Parathyroid adenoma (tissue), 2 donors: ENCODE data around the gene MTSS2.

Source experiments
- H2AFZ ChIP-seq: fragments of 300-600 bp; sonication (generic); one replicate; pipeline ENCODE4 v1.7.0; 2017; ENCODE audit warnings: antibody characterized with exemption, mild to moderate bottlenecking
- H3K27ac ChIP-seq: fragments of 300-600 bp; sonication (generic); one replicate; pipeline ENCODE4 v1.7.0; 2017
- H3K27me3 ChIP-seq: fragments of 300-600 bp; sonication (generic); one replicate; pipeline ENCODE4 v1.7.0; 2017; ENCODE audit warnings: low read length; ENCODE audit not compliant: control insufficient read depth, insufficient read depth
- H3K36me3 ChIP-seq: fragments of 300-600 bp; sonication (generic); one replicate; pipeline ENCODE4 v1.7.0; 2017; ENCODE audit warnings: low read length; ENCODE audit not compliant: control insufficient read depth, insufficient read depth
- H3K4me1 ChIP-seq: fragments of 300-600 bp; sonication (generic); one replicate; pipeline ENCODE4 v1.7.0; 2017; ENCODE audit warnings: control low read depth
- H3K4me2 ChIP-seq: fragments of 300-600 bp; sonication (generic); one replicate; pipeline ENCODE4 v1.7.0; 2017; ENCODE audit warnings: low read length
- H3K4me3 ChIP-seq: fragments of 300-600 bp; sonication (generic); one replicate; pipeline ENCODE4 v1.7.0; 2017; ENCODE audit warnings: low read depth, low read length
- H3K79me2 ChIP-seq: fragments of 300-600 bp; sonication (generic); one replicate; pipeline ENCODE4 v1.7.0; 2017; ENCODE audit warnings: control low read depth
- H3K9ac ChIP-seq: fragments of 300-600 bp; sonication (generic); one replicate; pipeline ENCODE4 v1.7.0; 2017; ENCODE audit warnings: mild to moderate bottlenecking
- H3K9me3 ChIP-seq: fragments of 300-600 bp; sonication (generic); one replicate; pipeline ENCODE4 v1.7.0; 2017; ENCODE audit warnings: low read length; ENCODE audit not compliant: control insufficient read depth
- CTCF ChIP-seq: fragments of 300-600 bp; sonication (generic); IDR thresholded peaks from one replicate; pipeline ENCODE4 v1.7.0; 2017; ENCODE audit warnings: antibody characterized with exemption, mild to moderate bottlenecking
- donor health status: primary hyperparathyroidism.

The MTSS2 gene

DNA sequence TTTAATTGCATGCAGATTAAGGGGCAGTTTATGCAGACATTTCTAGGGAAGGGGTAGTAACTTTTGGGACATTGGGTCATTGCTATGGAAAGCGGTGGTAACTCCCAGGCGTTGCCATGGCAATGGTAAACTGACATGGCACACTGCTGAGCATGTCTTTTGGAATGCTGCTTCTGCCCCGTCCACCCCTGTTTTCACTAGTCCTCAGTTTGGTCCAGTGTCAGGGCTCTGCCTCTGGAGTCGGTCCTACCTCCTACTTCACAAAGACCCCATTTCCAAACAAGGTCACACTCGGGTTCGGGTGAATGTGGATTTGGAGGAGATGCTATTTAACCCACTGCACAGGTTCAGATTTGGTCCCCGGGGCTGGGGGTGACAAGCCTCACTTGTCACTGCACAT lies 36.6 kb downstream of the MTSS2 start:
- Histone ChIP-seq H3K36me3 (no peaks in the 10 kb centered on the region), H3K4me2 (no peak overlapping the region), H3K4me1 (no peaks in the 10 kb centered on the region), H3K27ac (no peak overlapping the region), H3K27me3 (no peaks in the 10 kb centered on the region), H3K4me3 (no peak overlapping the region), H3K9ac (no peak overlapping the region), H3K9me3 (no peaks in the 10 kb centered on the region), H2AFZ (no peak overlapping the region), H3K79me2 (no peaks in the 10 kb centered on the region)
- TF ChIP-seq CTCF: no peak

DNA sequence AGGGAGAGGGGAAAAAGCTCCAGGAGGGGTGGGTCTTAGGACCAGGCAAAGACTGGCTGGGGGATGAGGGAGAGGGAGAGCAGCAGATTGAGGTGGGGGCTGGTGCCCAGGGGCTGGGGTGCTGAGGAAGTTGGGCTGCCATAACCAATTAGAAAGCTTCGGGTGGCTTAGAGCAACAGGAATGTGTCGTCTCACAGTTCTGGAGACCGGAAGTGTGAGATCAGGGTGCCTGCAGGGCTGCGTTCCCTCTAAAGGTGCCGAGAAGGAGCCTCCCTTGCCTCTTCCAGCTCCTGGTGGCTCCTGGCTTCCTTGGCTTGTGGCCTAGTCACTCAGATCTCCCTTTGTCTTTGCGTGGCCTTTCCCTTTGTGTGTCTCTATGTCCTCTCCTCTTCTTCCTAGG lies 37.2 kb downstream of the MTSS2 start:
- H3K4me3 ChIP-seq: no peak overlapping the region
- no peaks in the 10 kb centered on the region for H3K79me2 ChIP-seq
- no peak overlapping the region for H3K4me2 ChIP-seq
- no peak overlapping the region for H3K9ac ChIP-seq
- no peaks in the 10 kb centered on the region for H3K27me3 ChIP-seq
- no peak overlapping the region for H3K27ac ChIP-seq
- no peak for TF ChIP-seq CTCF
- no peaks in the 10 kb centered on the region for H3K9me3 ChIP-seq
- no peak overlapping the region for H2AFZ ChIP-seq
- no peaks in the 10 kb centered on the region for H3K4me1 ChIP-seq
- H3K36me3 ChIP-seq: no peaks in the 10 kb centered on the region

- Histone ChIP-seq H3K4me1 (no peaks in the 10 kb centered on the region), H3K4me3 (no peak overlapping the region), H2AFZ (no peak overlapping the region), H3K27me3 (no peaks in the 10 kb centered on the region), H3K4me2 (no peak overlapping the region), H3K9me3 (no peaks in the 10 kb centered on the region), H3K79me2 (no peaks in the 10 kb centered on the region), H3K9ac (no peak overlapping the region), H3K36me3 (no peaks in the 10 kb centered on the region), H3K27ac (no peak overlapping the region)
- no peak for TF ChIP-seq CTCF
Observed at GRCh38 chr16:70647441-70648359, 38.2 kb downstream of the MTSS2 start.

DNA sequence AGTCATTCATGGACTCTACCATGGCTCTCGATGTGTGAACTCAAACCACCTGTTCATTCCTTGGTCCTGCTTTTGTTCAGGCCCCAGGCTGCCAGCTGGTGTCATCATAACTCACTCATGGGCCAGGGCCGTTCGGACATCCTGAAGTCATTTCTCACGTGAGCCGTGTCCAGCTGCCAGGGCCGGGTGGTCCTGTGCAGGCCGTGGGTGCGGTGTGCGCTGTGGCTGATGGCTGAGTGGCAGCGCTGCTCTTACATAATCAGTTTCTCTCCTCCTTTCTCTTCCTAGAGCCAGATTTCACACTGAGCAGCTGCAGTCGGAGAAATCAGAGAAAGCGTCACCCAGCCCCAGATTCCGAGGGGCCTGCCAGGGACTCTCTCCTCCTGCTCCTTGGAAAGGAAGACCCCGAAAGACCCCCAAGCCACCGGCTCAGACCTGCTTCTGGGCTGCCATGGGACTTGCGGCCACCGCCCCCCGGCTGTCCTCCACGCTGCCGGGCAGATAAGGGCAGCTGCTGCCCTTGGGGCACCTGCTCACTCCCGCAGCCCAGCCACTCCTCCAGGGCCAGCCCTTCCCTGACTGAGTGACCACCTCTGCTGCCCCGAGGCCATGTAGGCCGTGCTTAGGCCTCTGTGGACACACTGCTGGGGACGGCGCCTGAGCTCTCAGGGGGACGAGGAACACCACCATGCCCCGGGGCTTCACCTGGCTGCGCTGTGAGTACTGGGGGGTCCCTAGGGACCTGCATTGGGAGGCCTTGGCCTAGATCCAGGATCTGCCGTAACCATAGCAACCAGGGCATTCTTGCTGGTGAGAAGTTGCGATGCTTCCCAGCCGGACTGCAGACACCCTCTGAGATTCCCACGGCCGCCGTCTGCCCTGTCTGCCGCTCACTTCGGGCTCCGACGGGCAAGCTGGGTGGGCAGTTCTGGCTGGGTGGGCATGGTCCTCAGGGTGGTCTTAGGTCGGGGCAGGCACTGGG lies 39.3 kb downstream of the MTSS2 start, which contains the start of gene IL34:
Gene IL34, plus strand, starts transcription at position 300 of the 982 bp plus-strand sequence. Its CDS starts 389 bp downstream, at position 689.
- Histone ChIP-seq H2AFZ (no peak within 1 kb of the TSS), H3K4me2 (no peak within 1 kb of the TSS), H3K4me1 (peaks cover 3% of the 10 kb centered on the region), H3K4me3 (no peak within 1 kb of the TSS), H3K9ac (no peak within 1 kb of the TSS), H3K27ac (no peak within 1 kb of the TSS), H3K36me3 (no peaks in the 10 kb centered on the region), H3K79me2 (no peaks in the 10 kb centered on the region), H3K9me3 (no peaks in the 10 kb centered on the region), H3K27me3 (no peaks in the 10 kb centered on the region)
- TF ChIP-seq CTCF: no peak
